Activated gamma-delta T cell treated with Interleukin-2 at 50 U/mL for 16 hours (primary cell): ENCODE results near the gene USP22.
"Not testable (repeated sequence)": the region's sequence is repeated elsewhere in the genome, so short reads cannot be mapped to it uniquely, and the experiment has no call there.

ENCODE experiments used
- DNase-seq: peaks from one replicate; pipeline ENCODE4 v3.0.0-alpha.2; 2020

The USP22 gene

DNA sequence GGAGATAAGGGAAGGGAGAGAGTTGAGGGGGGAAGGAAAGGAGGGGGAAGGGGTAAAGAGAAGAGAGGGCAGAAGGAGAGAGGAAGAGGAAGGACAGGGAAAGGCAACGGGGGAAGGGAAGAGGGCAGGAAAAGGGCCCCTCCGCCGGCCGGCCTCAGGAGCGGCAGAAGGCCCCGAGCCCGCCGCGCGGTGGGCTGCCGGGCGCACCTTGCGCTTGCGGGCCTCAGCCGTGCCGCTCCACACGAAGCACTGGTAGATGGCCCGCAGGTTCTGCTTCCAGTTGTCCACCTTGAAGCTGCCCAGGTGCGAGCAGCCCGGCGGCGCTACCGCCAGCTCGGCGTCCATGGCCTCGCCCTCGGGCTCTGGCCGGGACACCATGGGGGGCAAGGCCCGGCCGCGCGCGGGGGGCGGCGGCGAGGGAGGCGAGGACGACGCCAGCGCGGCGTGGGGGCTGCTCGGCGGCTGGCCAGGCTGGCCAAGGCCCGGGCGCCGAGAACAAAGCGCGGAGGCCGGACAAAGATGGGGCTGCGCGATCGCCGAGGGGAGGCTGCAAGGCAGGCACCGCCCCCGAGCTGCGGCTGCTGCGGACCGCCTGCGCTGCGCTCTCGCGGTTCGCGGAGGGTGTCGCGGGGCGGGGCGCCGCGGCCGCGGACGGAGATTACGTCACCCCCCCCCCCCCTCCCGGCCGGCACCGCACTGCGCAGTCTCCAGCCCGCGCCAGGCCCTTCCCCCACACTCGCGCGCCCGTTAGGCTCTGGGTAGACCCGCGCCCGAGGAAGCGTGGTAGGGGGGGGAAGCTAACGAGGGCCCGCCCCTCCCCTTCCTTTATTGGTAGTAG, at the start of gene USP22:
TSS of gene USP22 (minus strand) at position 554 of the 838 bp plus-strand sequence. CDS start at position 378, 176 bp downstream.
- no peak for DNase-seq

DNA sequence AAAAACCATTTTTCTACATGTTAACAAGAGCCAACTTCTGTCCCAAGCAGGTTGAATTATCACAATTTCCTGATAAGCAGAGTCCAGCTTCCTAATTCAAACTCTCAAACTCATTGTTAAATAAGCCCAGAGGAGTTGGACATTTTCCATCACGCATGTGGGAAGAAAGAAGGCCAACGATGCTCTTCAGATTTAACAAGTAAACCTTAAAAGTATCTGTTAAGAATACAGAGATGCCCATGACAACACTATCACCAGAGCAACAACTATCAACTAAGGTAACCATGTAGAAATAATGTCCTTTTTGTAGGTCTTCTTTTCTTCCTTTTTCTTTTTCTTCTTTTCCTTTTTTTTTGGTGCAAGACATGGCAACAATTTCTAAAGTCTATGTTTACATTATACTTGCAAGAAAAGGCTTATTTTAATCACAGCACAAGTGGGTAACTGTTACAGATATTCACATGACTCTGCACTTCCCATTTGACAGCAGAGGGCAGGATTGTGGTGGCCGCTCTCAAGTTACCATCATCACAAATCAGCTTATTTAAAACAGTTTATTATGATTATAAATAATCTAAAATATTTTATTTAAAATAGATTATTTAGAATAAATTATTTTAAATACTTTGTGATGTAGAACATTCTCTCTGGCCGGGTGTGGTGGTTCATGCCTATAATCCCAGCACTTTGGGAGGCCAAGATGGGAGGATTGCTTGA, 48.2 kb upstream of the USP22 start:
- no peak for DNase-seq

DNA sequence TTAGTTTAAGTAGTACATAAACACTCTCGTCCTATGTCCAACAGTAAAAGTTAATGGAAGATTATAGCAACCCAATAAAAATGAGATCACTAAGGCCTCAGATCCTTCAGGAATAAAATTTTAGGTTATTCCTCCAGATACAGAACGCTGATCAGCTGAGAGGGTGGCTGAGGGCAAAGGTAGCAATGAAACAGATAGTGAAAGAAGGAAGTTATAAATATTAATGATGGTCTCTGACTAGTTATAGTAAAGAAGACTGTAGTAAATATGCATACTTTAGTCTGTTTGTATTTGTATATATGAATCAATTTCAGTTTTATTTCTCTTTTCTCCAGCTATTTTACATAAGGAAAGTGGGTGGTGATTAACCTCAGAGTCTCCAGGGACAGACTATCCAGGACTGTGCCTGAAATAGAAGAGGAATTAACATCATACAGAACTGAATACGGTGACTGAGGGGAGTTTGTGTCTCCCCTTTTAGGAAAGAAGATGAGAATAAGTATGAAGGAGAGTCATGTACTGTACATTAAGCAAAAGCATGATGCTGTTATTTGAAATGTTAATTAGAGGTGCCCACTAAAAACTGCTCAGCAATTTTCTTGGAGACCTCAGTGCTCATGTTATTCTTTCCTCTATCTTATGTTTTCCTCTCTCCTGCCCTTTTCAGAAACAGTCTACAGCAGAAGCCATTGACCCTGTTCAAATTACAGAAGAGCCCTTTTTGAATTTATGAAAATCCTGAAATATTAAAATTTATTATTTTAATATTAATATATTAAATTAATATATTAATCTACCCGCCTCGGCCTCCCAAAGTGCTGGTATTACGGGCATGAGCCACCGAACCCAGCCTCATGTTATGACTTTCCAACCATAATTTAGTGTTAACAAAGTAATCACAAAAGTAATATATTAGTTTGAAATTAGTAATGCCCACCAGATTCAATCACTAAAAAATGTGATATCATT, 47.4 kb upstream of the USP22 start:
- DNase-seq, result no peak

DNA sequence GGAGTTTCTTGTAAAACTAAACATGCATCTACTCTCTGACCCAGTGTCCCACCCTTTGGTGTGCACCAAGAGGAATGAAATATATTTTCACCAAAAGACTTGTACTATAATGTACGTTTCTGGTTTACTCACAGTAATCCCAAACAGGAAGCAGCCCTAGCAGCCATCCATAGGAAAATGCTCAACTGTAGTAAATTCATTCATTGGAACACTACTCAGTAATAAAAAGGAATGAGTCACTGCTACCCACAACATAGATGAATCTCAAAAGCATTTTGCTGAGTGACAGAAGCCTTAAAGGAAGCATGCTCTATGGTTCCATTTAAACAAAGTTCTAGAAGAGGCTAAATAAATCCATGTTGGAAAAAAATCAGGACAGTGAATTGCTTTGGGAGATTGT, 46.3 kb upstream of the USP22 start:
- DNase-seq, result no peak

DNA sequence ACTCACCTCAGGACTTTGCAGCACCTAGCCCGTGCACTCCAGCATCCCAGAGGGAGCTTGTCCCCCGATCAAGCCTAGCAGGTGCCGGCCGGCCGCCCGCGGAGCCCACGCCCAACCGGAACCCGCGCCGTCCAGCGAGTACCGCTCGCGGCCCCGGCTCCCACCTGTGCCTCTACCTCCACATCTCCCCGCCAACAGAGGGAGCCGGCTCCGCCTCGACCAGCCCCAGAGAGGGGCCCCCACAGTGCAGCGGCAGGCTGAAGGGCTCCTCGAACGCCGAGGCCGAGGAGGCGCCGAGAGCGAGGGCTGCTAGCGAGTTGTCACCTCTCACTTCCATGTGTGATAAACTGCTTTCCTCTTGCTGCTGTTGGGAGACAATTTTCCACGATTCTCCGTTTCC, 42.9 kb upstream of the USP22 start:
- no peak for DNase-seq

DNA sequence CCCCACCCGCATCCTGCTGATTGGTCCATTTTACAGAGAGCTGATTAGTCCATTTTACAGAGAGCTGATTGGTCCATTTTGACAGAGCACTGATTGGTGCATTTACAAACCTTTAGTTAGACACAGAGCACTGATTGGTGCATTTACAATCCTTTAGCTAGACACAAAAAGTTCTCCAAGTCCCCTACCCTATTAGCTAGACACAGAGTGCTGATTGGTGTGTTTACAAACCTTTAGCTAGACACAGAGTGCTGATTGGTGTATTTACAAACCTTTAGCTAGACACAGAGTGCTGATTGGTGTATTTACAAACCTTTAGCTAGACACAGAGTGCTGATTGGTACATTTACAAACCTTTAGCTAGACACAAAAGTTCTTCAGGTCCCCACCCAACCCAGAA, 42.5 kb upstream of the USP22 start:
- DNase-seq, result not testable (repeated sequence)

DNA sequence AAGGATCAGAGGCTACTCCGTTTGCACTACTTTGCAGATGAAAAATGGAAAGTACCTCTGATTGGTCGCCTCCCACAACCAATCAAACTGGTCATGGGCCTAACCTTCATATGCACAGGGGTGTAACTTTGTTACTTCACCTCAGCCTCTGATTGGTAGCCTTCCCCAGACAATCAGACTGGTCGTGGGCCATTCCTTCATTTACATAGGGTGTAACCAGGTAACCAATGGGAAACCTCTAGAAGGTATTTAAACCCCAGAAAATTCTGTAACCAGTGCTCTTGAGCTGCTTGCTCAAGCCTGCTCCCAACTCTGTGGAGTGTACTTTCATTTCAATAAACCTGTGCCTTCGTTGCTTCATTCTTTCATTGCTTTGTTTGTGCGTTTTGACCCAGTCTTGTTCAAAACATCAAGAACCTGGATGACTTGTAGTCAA, 39.2 kb upstream of the USP22 start:
- DNase-seq, result no peak

DNA sequence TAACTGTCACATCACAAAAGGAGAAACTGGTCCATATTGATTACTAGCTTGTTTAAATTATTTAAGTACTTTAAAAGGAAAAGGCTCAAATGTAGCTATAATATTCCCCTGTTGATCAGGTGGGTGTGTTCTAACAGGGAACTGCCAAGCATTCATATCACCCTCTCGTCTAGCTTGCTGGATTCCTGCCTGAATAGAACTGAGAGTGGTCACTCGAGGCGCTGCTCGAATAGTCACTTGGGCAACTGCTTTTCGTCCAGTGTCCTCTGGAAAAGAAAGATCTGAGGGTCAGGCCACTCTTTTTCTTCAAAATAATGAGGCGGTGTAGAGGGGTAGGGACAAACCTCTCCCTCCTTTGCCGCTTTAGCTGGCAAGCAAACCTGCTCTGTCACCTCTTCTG, 36.4 kb upstream of the USP22 start:
- no peak for DNase-seq

DNA sequence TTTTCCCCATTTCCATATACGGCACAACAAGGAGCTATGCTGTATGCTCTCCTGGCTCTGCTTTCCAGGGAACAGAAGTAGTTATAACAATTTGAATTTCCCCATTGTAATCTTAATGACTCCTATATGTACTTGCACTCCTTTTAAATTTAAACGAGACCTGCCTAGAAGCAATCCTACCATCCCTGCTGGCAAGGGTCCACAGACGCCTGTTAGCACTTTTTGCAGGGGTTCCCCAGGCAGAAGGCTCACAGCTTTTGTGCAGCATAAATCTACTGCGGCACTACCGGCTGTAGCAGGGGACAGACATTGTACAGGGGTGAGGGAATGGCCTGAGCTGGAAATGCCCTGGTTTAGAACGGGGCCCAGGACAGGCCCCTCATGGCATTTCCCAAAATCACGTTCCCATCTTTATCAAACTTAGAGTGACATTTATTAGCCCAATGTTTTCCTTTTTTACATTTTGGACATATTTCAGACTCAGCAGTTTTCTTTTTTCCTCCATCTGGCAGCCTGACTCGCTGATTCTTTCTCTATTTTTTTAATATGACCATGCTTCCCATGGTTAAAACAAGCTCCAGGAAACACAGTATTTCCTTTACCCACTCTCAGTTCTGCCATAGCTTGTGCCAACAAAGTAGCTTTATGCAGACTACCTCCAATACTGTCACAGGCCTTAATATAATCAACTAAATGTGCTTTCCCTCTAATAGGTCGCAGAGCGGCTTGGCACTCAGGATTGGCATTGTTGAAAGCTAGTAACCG, 35.4 kb upstream of the USP22 start:
- no peak for DNase-seq

DNA sequence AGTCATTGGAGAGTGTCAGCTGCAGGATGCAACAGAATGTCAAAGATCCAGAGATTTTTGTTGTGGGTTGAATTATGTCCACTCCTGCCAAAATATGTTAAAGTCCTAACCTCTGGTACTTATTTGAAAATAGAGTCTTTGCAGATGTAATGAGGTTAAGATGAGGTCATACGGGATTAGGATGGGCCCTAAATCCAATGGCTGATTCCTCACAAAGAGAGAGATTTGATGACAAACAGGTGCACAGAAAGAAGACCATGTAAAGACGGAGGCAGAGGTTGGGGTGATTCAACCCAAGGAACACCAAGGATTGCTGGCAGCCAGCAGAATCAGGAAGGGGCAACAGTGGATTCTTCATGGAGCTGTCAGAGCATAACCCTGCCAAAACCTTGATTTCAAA, 34.5 kb upstream of the USP22 start:
- no peak for DNase-seq

DNA sequence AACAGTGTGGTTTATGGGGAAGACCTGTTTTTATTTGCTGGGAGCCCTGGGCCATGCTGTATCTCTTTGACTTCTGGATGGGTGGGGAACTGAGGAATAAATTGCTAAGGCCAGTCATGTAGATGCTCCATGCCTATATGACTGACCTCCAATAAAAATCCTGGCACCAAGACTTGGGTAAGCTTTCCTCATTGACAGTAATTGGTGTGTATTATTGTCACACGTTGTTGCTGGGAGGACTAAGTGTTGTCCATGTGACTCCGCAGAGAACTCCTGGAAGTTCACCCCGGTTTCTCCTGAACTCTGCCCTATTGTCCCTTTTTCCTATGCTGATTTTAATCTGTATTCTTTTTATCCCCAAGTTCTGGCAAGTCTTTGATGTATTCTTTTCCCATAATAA, 33.4 kb upstream of the USP22 start:
- DNase-seq, result no peak

DNA sequence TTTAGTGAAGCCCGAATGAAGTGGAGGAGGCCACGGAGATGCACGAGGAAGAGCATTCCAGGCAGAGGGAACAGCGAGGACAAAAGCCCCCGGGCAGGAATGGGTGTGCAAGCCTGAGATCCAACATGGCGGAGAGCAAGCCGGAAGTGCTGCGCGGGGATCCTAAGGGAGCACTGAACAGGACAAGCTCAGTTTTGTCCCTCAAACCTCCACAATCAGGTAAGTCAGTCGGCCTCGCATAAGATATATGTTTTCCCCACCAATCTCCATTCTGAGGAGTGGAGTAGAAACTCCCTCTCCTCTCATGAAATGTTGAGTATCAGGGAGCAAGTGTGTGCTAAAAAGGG, 32.9 kb upstream of the USP22 start:
- DNase-seq, result no peak

DNA sequence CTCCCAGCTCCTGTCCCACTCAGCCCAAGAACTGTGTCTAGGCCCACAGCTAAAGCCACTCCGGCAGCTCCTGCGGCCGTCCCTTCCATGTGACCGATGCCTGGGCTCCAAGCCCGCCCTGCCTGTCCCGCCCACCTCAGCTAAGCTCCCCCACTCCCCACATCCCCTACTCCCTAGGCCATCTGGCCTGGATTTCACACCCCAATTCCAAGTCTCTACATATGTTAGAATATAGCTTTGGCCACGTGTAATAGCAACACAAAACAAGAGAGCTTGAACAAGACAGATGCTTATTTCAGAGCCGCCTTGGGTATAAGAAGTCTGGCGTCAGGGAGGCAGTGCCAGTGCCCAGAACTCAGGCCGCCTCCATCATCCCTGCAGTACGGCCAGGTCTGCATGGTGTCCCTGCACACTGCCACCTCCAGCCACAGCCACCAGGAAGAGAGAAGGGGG, 30.0 kb upstream of the USP22 start:
- no peak for DNase-seq

DNA sequence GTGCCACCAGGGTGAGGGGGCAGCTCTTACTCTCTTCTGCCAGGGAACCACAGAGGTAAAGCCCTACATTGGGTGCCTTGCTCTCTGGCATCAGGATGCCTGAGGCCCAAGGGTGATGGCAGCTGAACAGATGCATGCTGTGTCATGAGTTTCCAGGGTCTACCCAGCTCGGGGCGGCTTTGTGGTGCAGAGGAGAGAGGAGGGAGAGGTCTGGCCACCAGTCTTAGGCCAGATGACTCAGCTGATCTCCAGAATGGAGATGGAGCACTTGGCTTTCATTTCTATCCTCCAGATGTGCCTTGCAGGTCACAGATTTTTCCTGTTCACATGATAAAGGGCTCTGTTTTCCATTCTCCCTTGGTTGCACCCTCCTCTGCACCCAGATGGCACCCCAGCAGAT, 23.6 kb upstream of the USP22 start:
- DNase-seq, result no peak

DNA sequence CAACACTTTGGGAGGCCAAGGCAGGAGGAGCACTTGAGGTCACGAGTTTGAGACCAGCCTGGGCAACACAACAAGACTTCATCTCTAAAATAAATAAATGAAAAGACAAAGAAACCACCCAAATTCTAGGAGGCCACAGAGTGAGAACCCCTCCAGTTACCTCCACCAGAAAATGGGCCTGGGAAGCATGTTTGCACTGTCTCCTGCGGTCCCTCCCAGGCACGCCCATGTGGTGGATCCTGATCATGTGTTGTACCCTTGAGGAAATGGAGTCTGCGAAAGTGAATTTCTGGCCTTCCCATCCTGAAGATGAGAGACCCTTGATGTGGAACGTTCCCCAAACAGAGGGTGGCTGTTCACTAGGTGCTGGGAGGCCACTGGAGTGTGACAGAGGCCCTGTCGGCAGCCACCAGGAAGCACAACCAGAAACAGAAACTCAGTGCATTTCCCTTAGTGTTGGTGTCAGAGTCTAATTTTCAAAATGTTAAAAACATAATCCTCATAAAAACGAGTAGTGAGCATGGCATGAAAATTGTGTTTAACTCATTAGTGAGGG, 19.2 kb upstream of the USP22 start:
- DNase-seq, result no peak

DNA sequence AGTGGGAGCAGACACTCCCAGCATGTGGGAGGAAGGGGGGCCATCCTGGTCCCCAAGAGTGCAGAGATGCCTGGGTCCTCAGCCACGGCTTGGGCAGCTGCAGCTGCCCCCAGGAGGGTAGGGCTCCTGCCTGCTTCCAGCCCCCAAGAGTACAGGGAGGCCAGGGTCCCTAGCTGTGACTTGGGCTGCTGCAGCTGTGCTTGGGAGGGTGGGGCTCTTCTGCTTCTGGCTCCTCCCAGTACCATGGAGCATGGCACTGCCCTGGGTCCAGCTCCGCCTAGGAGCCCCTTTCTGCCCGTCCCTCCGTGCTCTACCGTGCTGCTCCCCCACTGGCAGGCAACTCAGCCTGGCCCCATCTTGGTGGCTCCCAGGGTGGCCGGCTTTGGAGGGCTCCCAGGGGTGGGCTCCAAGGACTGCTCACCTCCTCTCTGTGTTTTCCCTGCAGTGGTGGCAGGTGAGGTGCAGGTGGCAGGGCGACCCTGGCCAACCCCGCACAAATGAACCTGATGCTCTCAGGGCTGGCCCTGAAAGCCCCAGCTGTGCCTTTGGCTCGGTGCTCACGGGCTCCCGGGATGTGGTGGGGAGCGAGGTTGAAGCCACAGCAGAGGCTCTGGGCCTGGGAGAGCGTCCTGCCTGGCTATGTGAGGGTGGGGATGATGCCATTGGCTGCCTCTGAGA, 18.5 kb upstream of the USP22 start:
- no peak for DNase-seq

DNA sequence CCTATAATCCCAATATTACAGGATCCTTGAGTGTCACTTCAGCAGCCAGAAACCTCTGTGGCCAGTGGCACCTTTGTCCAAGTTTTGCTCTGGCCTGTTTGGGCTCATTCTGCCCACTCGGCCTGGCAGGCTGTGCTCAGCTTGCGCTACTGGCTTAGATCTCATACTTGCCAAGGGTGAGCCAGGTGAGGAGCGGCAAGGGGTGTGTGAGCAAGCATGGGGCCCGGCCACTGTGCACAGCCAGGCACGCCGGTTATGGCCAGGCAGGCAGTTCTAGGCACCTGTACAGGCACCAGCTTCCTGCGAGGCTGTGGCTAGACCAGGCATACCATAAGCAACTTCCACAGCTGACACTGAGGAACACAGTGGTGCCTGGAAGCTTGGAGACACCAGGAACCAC, 16.9 kb upstream of the USP22 start:
- no peak for DNase-seq

DNA sequence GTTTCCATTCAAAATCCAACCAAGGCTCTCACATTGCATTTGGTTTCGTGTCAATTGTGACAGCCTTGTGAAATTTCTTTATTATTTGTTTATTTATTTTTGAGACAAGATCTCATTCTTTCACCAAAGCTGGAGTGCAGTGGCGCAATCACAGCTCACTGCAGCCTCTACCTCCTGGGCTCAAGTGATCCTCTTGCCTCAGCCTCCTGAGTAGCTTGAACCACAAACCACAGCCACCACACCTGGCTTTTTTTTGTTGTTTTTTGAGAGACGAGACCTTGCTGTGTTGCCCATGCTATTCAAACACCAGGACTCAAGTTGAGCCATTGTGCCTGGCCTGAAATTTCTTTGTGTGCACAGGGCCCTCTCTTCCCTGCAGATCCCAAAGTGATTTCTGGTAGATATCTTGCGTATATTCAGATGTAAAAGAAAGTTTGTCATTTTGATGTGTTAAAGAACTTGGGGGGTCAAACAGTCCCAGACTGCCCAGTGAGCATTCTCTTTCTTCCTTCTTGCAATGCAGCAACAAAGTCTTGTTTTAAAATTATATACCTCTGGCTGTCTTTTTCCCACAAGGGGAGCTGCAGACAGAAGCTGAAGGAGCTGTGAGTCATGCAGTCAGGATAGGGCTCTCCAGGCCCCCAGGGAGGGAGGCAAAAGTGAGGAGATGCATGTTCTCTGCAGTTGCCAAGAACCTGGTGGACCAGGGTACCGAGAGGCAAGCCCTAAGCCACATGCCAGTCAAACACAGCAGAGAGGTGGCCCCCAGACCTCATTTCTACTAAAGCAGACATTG, 15.5 kb upstream of the USP22 start:
- no peak for DNase-seq

DNA sequence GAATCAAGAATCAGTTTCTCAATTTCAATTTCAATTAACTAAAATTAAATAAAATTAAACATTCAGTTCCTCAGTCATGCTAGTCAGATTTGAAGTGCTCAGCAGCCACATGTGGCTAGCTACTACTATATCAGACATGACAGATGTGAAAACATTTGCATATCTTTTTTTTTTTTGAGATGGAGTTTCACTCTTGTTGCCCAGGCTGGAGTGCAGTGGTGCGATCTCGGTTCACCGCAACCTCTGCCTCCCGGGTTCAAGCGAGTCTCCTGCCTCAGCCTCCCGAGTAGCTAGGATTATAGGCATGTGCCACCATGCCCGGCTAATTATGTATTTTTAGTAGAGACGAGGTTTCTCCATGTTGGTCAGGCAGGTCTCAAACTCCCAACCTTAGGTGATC, 10.2 kb upstream of the USP22 start:
- not testable (repeated sequence) for DNase-seq

DNA sequence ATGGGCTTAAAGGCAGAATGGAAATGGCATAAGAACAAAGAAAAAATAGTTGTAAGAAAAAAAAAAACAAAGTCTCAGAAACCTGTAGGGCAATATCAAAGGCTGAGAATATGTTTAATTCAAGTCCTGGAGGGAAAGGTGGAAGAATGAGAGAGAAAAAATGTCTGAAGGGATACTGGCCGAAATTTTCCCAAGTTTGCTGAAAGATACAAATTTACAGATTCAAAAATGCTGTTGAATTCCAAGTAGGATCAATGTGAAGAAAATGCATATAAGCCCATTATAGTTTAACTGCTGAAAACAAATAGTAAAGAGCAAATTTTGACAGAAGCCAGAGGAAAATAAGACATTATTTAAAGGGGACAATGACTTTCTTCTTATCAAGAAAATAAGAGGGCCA, 6.6 kb upstream of the USP22 start:
- no peak for DNase-seq

DNA sequence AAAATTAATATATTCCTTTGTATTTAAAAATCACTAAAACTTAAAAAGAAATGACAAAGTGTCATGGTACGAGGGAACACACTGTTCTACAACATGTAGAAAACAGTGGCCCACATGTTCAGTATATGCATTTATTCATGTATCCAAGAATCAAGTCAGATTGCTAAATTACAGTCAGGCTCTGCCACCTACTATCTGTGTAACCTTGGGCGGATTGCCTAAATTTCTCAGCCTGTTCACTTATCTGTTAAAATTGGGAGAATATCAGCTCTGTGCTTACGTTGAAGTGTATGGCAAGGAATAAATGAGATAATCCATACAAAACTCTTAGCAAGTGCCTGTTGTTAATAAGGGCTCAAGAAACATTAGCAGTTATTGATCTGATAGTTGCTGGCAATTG, 3.4 kb upstream of the USP22 start:
- DNase-seq, result no peak
